Stomach (tissue), 19 donors: ENCODE measurements around the gene OR10R2. TPM values are rescaled to one million over a fixed set of nuclear protein-coding genes. Genes with fewer than 3 reads are reported as not detected.
"Not testable (repeated sequence)": the region's sequence is repeated elsewhere in the genome, so short reads cannot be mapped to it uniquely, and the experiment has no call there.

ENCODE experiments used
- DNase-seq, 2 donors: peaks; one replicate each; pipeline versions ENCODE4 v3.0.0 to v3.0.0-alpha.2; 2013 to 2019
- H3K27ac ChIP-seq, 5 donors: fragments of 200-600 bp in 4 of 5; sonication (generic) in 4 of 5; one replicate each; pipeline ENCODE4 v1.5.1; 2013 to 2019; ENCODE audit warnings: mild to moderate bottlenecking in 1 of 5, moderate library complexity in 1 of 5
- H3K27me3 ChIP-seq, 3 donors: fragments of 200-600 bp; sonication (generic); one replicate each; pipeline ENCODE4 v1.5.1; 2017 to 2019; ENCODE audit warnings: mixed run types in 1 of 3
- H3K36me3 ChIP-seq, 4 donors: fragments of 200-600 bp; sonication (generic); 1 replicate in 3 of 4; 2 replicates in 1 of 4; pipeline ENCODE4 v1.5.1; 2016 to 2019
- H3K4me1 ChIP-seq, 4 donors: fragments of 200-600 bp; sonication (generic); one replicate each; pipeline ENCODE4 v1.5.1; 2016 to 2019
- H3K4me3 ChIP-seq, 4 donors: fragments of 200-600 bp; sonication (generic) in 3 of 4; one replicate each; pipeline ENCODE4 v1.5.1; 2016 to 2019; ENCODE audit warnings: mild to moderate bottlenecking in 1 of 4
- H3K9me3 ChIP-seq, 4 donors: fragments of 200-600 bp; sonication (generic); one replicate each; pipeline ENCODE4 v1.5.1; 2016 to 2019
- EP300 ChIP-seq: sonication (generic); formaldehyde crosslinking; IDR thresholded peaks from one replicate; pipeline ENCODE4 v1.6.1; 2017; ENCODE audit warnings: antibody characterized with exemption
- POLR2A ChIP-seq, 4 donors: fragments of 450-650 bp; IDR thresholded peaks; one replicate each; pipeline ENCODE4 v1.6.1; 2016; ENCODE audit warnings: antibody characterized with exemption in 4 of 4, control low read depth in 2 of 4, mild to moderate bottlenecking in 1 of 4, moderate library complexity in 1 of 4
- POLR2AphosphoS5 ChIP-seq, 3 donors: sonication (generic); formaldehyde crosslinking; IDR thresholded peaks; one replicate each; pipeline ENCODE4 v1.6.1; 2016; ENCODE audit warnings: antibody characterized with exemption in 3 of 3
- WGBS, 5 donors: extraction: QIAGEN DNeasy Blood & Tissue Kit in 3 of 5; methylation state at CpG; one replicate each; pipeline versions ENCODE4 v1.1.5 to v1.1.7; 2013 to 2018; 5-methylcytosine and 5-hydroxymethylcytosine counted together
- intact Hi-C: fragments of 100-400 bp; cut with DNase I; formaldehyde crosslinking; loops from one replicate; pipeline ENCODE4 v1.15.1; 2023; ENCODE audit warnings: low total_unique reads
- long read RNA-seq, 10 donors: transcript quantifications; one replicate each; lab custom pipeline, GENCODE V29; 2026
- polyA plus RNA-seq, 3 donors: library from polyadenylated mRNA; stranded (reverse); fragments of 200-250 nt; gene quantifications; one replicate each; pipeline ENCODE4 v1.2.3, GENCODE V29; 2013
- total RNA-seq, 5 donors: library from RNA; depleted of rRNA; stranded (reverse); fragments of >200 nt; gene quantifications; one replicate each; pipeline versions ENCODE4 v1.1.0 to v1.2.3, GENCODE V29; 2014 to 2016
- TF ChIP-seq, protein P1 (sequence below), 7 experiments: fragments of 450-650 bp in 4 of 7; fragments of 200-600 bp in 3 of 7; sonication (generic) in 3 of 7; IDR thresholded peaks; one replicate each; pipeline ENCODE4 v1.5.1; 2016 to 2019; ENCODE audit warnings: antibody characterized with exemption in 7 of 7, control low read depth in 2 of 7, mild to moderate bottlenecking in 1 of 7
- donor health status: healthy with polysubstance abuse.
- donor health status: Bipolar disorder and iron deficiency.
- donor health status: healthy.

Gene OR10R2, protein sequence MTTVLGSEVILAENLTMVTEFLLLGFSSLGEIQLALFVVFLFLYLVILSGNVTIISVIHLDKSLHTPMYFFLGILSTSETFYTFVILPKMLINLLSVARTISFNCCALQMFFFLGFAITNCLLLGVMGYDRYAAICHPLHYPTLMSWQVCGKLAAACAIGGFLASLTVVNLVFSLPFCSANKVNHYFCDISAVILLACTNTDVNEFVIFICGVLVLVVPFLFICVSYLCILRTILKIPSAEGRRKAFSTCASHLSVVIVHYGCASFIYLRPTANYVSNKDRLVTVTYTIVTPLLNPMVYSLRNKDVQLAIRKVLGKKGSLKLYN
- total RNA-seq (not detected), polyA plus RNA-seq (not detected)
- long read RNA-seq, donor 1: 0 reads
- long read RNA-seq, donor 2: 0 reads
- long read RNA-seq, donor 3: 0 reads
- long read RNA-seq, donor 4: 0 reads
- long read RNA-seq, donor 5: 0 reads
- long read RNA-seq, donor 6: 0 reads
- long read RNA-seq, donor 7: 0 reads
- long read RNA-seq, donor 8: 0 reads
- long read RNA-seq, donor 9: 0 reads
- long read RNA-seq, donor 10: 0 reads

DNA sequence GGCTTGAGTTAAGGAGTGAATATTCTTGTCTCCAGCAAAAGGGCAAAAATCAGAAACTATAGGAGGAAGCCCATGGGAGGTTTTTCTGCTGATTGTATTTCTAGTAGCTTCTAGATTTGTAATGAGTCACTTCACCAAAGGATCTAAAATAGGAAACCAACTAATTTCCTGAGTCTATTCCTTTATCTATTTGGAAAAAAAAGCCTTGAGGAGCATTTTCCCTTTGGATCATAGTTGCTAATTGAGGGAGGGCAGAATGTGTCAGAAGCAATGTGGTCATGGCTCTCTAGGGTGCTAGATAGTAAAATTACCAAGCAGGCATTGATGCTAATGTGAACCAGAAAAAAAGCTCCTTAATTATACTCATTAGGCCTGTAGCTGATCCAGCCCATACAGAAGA lies at the start of gene OR10R2:
OR10R2 (plus strand) TSS at position 301 of the 400 bp plus-strand sequence. CDS start 106 bp downstream, outside the sequence.
- no peaks in the 10 kb centered on the region for H3K9me3 ChIP-seq
- no peak for TF ChIP-seq POLR2A (IDR thresholded peaks at IDR 0.05)
- no peak for TF ChIP-seq POLR2AphosphoS5 (IDR thresholded peaks at IDR 0.05)
- TF ChIP-seq, protein P1, sequence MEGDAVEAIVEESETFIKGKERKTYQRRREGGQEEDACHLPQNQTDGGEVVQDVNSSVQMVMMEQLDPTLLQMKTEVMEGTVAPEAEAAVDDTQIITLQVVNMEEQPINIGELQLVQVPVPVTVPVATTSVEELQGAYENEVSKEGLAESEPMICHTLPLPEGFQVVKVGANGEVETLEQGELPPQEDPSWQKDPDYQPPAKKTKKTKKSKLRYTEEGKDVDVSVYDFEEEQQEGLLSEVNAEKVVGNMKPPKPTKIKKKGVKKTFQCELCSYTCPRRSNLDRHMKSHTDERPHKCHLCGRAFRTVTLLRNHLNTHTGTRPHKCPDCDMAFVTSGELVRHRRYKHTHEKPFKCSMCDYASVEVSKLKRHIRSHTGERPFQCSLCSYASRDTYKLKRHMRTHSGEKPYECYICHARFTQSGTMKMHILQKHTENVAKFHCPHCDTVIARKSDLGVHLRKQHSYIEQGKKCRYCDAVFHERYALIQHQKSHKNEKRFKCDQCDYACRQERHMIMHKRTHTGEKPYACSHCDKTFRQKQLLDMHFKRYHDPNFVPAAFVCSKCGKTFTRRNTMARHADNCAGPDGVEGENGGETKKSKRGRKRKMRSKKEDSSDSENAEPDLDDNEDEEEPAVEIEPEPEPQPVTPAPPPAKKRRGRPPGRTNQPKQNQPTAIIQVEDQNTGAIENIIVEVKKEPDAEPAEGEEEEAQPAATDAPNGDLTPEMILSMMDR (IDR thresholded peaks at IDR 0.05): no peak
- TF ChIP-seq EP300: no peak
- no peak for DNase-seq
- no peak within 1 kb of the TSS for H3K27ac ChIP-seq
- no peaks in the 10 kb centered on the region for H3K27me3 ChIP-seq
- no peaks in the 10 kb centered on the region for H3K4me1 ChIP-seq
- intact Hi-C loops: no loop called here
- no peak within 1 kb of the TSS for H3K4me3 ChIP-seq
- H3K36me3 ChIP-seq: no peaks in the 10 kb centered on the region

DNA sequence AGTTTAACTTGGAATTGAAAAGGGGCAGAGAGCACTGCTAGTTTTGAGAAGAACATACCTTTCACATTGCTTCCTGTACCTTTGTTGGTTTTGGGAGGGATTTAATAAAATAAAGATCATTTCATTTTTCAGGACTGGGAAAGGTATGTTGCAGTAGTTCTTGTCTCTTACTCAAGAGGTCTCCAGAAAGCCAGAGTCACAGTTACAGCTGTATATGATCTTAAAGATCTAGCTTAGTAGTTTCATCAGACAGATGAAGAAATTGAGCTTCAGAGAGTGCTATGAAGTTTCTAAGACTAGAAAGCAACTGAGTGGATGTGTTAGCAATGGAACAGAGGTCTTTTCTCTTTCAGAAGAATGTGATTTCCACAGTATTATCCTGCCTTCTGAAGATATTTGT lies 47.0 kb upstream of the OR10R2 start:
- TF ChIP-seq, protein P1 (IDR thresholded peaks at IDR 0.05): no peak
- no peak for DNase-seq
- Histone ChIP-seq H3K4me3 (no peak overlapping the region), H3K36me3 (no peaks in the 10 kb centered on the region), H3K27me3 (no peaks in the 10 kb centered on the region), H3K9me3 (peaks cover 0 to 16% (median 2%) of the 10 kb centered on the region in 4 donors), H3K27ac (no peak overlapping the region), H3K4me1 (no peaks in the 10 kb centered on the region)
- intact Hi-C loops: no loop called here

DNA sequence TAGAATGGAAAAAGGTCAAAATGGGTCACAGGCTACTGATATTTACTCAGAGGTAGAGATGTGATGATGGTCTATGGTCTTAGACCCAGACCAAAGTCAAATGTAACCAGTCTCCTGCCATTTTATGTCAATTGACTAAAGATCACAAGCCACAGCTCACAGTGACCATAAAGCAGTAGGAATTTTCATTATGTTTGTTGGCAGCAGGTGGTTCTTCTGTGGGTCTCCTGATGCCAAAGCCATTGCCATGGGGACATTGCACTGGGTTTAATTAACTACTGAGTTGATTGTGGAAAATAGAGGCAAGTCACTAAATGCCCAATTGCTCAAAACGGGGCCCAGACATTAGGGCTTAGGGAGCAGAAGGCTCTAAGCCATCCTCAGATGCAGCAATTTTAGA lies 45.9 kb upstream of the OR10R2 start, which contains the start of gene OR10K2:
OR10K2 (minus strand) TSS at position 101 of the 400 bp plus-strand sequence. CDS start 5,371 bp downstream, outside the sequence.
- H3K27me3 ChIP-seq: no peaks in the 10 kb centered on the region
- no peaks in the 10 kb centered on the region for H3K4me1 ChIP-seq
- 60 to 91% (median 84%) methylated on average over 1 of the region's 1 CpG for WGBS, 5 donors
- H3K27ac ChIP-seq: no peak within 1 kb of the TSS
- intact Hi-C loops: no loop called here
- DNase-seq: no peak
- no peak within 1 kb of the TSS for H3K4me3 ChIP-seq
- TF ChIP-seq EP300: no peak
- TF ChIP-seq, protein P1 (IDR thresholded peaks at IDR 0.05): no peak
- H3K36me3 ChIP-seq: no peaks in the 10 kb centered on the region
- peaks cover 0 to 16% (median 2%) of the 10 kb centered on the region in 4 donors for H3K9me3 ChIP-seq

DNA sequence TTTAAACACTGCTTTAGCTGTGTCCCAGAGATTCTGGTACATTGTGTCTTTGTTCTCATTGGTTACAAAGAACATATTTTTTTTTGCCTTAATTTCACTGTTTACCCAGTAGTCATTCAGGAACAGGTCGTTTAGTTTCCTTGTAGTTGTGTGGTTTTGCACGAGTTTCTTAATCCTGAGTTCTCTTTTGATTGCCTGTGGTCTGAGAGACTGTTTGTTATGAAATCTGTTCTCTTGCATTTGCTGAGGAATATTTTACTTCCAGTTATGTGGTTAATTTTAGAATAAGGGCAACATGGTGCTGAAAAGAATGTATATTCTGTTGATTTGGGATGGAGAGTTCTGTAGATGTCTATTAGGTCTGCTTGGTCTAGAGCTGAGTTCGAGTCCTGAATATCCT lies 41.9 kb upstream of the OR10R2 start:
- intact Hi-C loops: not testable (repeated sequence)

DNA sequence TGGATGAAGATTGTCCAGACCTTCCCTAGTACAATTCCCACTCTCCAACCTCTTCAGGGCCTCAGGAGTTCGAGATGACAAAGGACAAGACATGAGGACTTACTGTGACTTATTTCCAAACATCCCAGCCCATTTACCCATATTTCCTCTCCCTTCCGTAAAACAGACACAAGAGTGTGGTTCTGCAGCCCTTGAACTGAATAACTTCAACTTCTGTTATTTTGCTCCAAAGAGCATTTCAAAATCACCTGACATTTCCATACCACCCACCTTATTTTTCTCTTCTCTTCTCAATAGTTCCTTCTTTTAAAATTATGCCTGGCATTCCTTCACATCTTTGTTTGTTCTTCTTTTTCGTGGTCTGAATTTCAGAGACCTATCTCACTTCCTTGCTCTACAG lies 37.3 kb upstream of the OR10R2 start:
- no peak overlapping the region for H3K4me3 ChIP-seq
- intact Hi-C loops: no loop called here
- WGBS, 5 donors: 48 to 60% (median 52%) methylated on average over 3 of the region's 3 CpGs
- DNase-seq: no peak
- no peaks in the 10 kb centered on the region for H3K4me1 ChIP-seq
- no peaks in the 10 kb centered on the region for H3K36me3 ChIP-seq
- no peak overlapping the region for H3K27ac ChIP-seq
- peaks cover 5 to 17% (median 13%) of the 10 kb centered on the region in 4 donors for H3K9me3 ChIP-seq
- peaks cover 0 to 6% (median 0%) of the 10 kb centered on the region in 3 donors for H3K27me3 ChIP-seq
- TF ChIP-seq, protein P1 (IDR thresholded peaks at IDR 0.05): no peak
- no peak for TF ChIP-seq POLR2A (IDR thresholded peaks at IDR 0.05)
- no peak for TF ChIP-seq EP300
- TF ChIP-seq POLR2AphosphoS5 (IDR thresholded peaks at IDR 0.05): no peak

More for the DNA sequence above, 41.9 kb upstream of the OR10R2 start:
- peaks cover 5 to 32% (median 16%) of the 10 kb centered on the region in 4 donors for H3K9me3 ChIP-seq
- not testable (repeated sequence) for DNase-seq, H3K4me1 ChIP-seq, H3K36me3 ChIP-seq, H3K4me3 ChIP-seq, H3K27ac ChIP-seq, H3K27me3 ChIP-seq
- 41 to 51% (median 44%) methylated on average over 3 of the region's 3 CpGs for WGBS, 5 donors
